GM12872 (cell line): Measurements from ENCODE around the gene PDIA4.

Experiments used
- CTCF ChIP-seq: IDR thresholded peaks from 3 replicates; pipeline ENCODE4 v1.5.1; 2011; ENCODE audit warnings: low read depth, mild to moderate bottlenecking, low read length, moderate library complexity; ENCODE audit not compliant: insufficient read depth

The PDIA4 gene

GRCh38 chr7:148994576-148994975 lies 33.7 kb downstream of the PDIA4 start:
- no peak for TF ChIP-seq CTCF

- TF ChIP-seq CTCF, result no peak
These were observed 35.1 kb downstream of the PDIA4 start for GRCh38 chr7:148993193-148993592.

GRCh38 chr7:148991536-148991935 lies 36.8 kb downstream of the PDIA4 start:
- no peak for TF ChIP-seq CTCF

- no peak for TF ChIP-seq CTCF
These were observed 40.4 kb downstream of the PDIA4 start for GRCh38 chr7:148987751-148988512.

GRCh38 chr7:148987010-148987750 lies 41.1 kb downstream of the PDIA4 start:
- no peak for TF ChIP-seq CTCF

GRCh38 chr7:148986742-148987009 lies 41.6 kb downstream of the PDIA4 start:
- TF ChIP-seq CTCF, result no peak

- no peak for TF ChIP-seq CTCF
These were observed 44.8 kb downstream of the PDIA4 start for GRCh38 chr7:148983200-148984146.
